ENCODE measurements around the gene HS3ST3B1. TPM values are rescaled to one million over a fixed set of nuclear protein-coding genes. Genes with fewer than 3 reads are reported as not detected.

Gene HS3ST3B1
- total and polyA plus RNA-seq, 8 donors: 0.30 to 2.8 (median 1.5) TPM

GRCh38 chr17:14353861-14354474 lies 53.1 kb downstream of the HS3ST3B1 start:
- intact Hi-C loops (cut with DNase I): no loop called here
- WGBS, 2 donors: 50% methylated on average over 5 of the region's 5 CpGs

GRCh38 chr17:14354807-14355206 lies 53.9 kb downstream of the HS3ST3B1 start:
- Histone ChIP-seq H3K36me3 (no peaks in the 10 kb centered on the region), H3K27ac (no peak overlapping the region), H3K4me3 (no peak overlapping the region), H3K4me1 (no peaks in the 10 kb centered on the region), H3K27me3 (no peaks in the 10 kb centered on the region), H3K9me3 (no peaks in the 10 kb centered on the region)
- no peak for TF ChIP-seq CTCF (IDR thresholded peaks at IDR 0.05)
- DNase-seq: no peak
- 68 to 75% methylated on average over 2 of the region's 2 CpGs for WGBS, 2 donors
- intact Hi-C loops (cut with DNase I): no loop called here
- no peak for FAIRE-seq
- ATAC-seq: no peak

More at GRCh38 chr17:14353861-14354474, 53.1 kb downstream of the HS3ST3B1 start:
- TF ChIP-seq CTCF (IDR thresholded peaks at IDR 0.05): no peak
- H3K4me1 ChIP-seq: no peaks in the 10 kb centered on the region
- no peaks in the 10 kb centered on the region for H3K36me3 ChIP-seq
- H3K4me3 ChIP-seq: no peak overlapping the region
- no peaks in the 10 kb centered on the region for H3K9me3 ChIP-seq
- DNase-seq (no peak), ATAC-seq (no peak), FAIRE-seq (no peak)
- H3K27me3 ChIP-seq: no peaks in the 10 kb centered on the region
- H3K27ac ChIP-seq: no peak overlapping the region

- TF ChIP-seq CTCF (IDR thresholded peaks at IDR 0.05): no peak
- ATAC-seq (no peak), FAIRE-seq (no peak), DNase-seq (no peak)
- H3K36me3 ChIP-seq: no peaks in the 10 kb centered on the region
- H3K27me3 ChIP-seq: no peaks in the 10 kb centered on the region
- H3K4me1 ChIP-seq: no peaks in the 10 kb centered on the region
- no peaks in the 10 kb centered on the region for H3K9me3 ChIP-seq
- intact Hi-C loops (cut with DNase I): no loop called here
- H3K27ac ChIP-seq: no peak overlapping the region
- no peak overlapping the region for H3K4me3 ChIP-seq
Measured at GRCh38 chr17:14355556-14355955, 54.7 kb downstream of the HS3ST3B1 start.

- 42 to 55% methylated on average over 8 of the region's 8 CpGs for WGBS, 2 donors
- Histone ChIP-seq H3K4me1 (no peaks in the 10 kb centered on the region), H3K27me3 (no peaks in the 10 kb centered on the region), H3K4me3 (no peak overlapping the region), H3K9me3 (no peaks in the 10 kb centered on the region), H3K36me3 (no peaks in the 10 kb centered on the region), H3K27ac (no peak overlapping the region)
- FAIRE-seq (no peak), DNase-seq (no peak), ATAC-seq (peak in 3 of 4 donors; percentile 14 to 86 (median 75))
- intact Hi-C loops (cut with DNase I): no loop called here
- TF ChIP-seq CTCF (IDR thresholded peaks at IDR 0.05): no peak
Measured at GRCh38 chr17:14359163-14360020, 58.5 kb downstream of the HS3ST3B1 start.

- WGBS, 2 donors: 44 to 60% methylated on average over 4 of the region's 4 CpGs
- ATAC-seq: no peak
- Histone ChIP-seq H3K27ac (no peak overlapping the region), H3K4me3 (no peak overlapping the region), H3K4me1 (no peaks in the 10 kb centered on the region), H3K27me3 (no peaks in the 10 kb centered on the region), H3K9me3 (no peaks in the 10 kb centered on the region), H3K36me3 (no peaks in the 10 kb centered on the region)
- no peak for DNase-seq
- no peak for TF ChIP-seq CTCF (IDR thresholded peaks at IDR 0.05)
- intact Hi-C loops (cut with DNase I): no loop called here
- FAIRE-seq: no peak
Measured at GRCh38 chr17:14360856-14361255, 60.0 kb downstream of the HS3ST3B1 start.
